ENCODE measurements around the gene H6PD.
"Not testable (repeated sequence)": the region's sequence is repeated elsewhere in the genome, so short reads cannot be mapped to it uniquely, and the experiment has no call there.

The H6PD gene

GRCh38 chr1:9294910-9295636, 60.5 kb downstream of the H6PD start:
- DNase-seq (ENCODE audit: extremely low read depth in 1 of 2, low read depth in 1 of 2), result no peak

GRCh38 chr1:9295884-9296283, 61.3 kb downstream of the H6PD start:
- no peak for DNase-seq (ENCODE audit: extremely low read depth in 1 of 2, low read depth in 1 of 2)

- DNase-seq (ENCODE audit: extremely low read depth in 1 of 2, low read depth in 1 of 2), result no peak
Observed at GRCh38 chr1:9296850-9297249, 62.3 kb downstream of the H6PD start.

GRCh38 chr1:9297831-9298230, 63.3 kb downstream of the H6PD start:
- no peak for DNase-seq (ENCODE audit: extremely low read depth in 1 of 2, low read depth in 1 of 2)

- DNase-seq (ENCODE audit: extremely low read depth in 1 of 2, low read depth in 1 of 2), result no peak
Observed at GRCh38 chr1:9298282-9298681, 63.7 kb downstream of the H6PD start.

- not testable (repeated sequence) for DNase-seq (ENCODE audit: extremely low read depth in 1 of 2, low read depth in 1 of 2)
Observed at GRCh38 chr1:9299571-9300541, 65.3 kb downstream of the H6PD start.

GRCh38 chr1:9300573-9300972, 66.0 kb downstream of the H6PD start:
- DNase-seq (ENCODE audit: extremely low read depth in 1 of 2, low read depth in 1 of 2), result no peak

GRCh38 chr1:9302745-9303524, 68.4 kb downstream of the H6PD start:
- no peak for DNase-seq (ENCODE audit: extremely low read depth in 1 of 2, low read depth in 1 of 2)

- DNase-seq (ENCODE audit: extremely low read depth in 1 of 2, low read depth in 1 of 2), result no peak
Observed at GRCh38 chr1:9303916-9304315, 69.3 kb downstream of the H6PD start.

GRCh38 chr1:9305216-9305615, 70.6 kb downstream of the H6PD start:
- no peak for DNase-seq (ENCODE audit: extremely low read depth in 1 of 2, low read depth in 1 of 2)

- DNase-seq (ENCODE audit: extremely low read depth in 1 of 2, low read depth in 1 of 2), result no peak
Observed at GRCh38 chr1:9306006-9306405, 71.4 kb downstream of the H6PD start.

- DNase-seq (ENCODE audit: extremely low read depth in 1 of 2, low read depth in 1 of 2), result no peak
Observed at GRCh38 chr1:9307303-9307702, 72.7 kb downstream of the H6PD start.

- no peak for DNase-seq (ENCODE audit: extremely low read depth in 1 of 2, low read depth in 1 of 2)
Observed at GRCh38 chr1:9308236-9308785, 73.7 kb downstream of the H6PD start.

GRCh38 chr1:9309080-9309479, 74.5 kb downstream of the H6PD start:
- no peak for DNase-seq (ENCODE audit: extremely low read depth in 1 of 2, low read depth in 1 of 2)

GRCh38 chr1:9309991-9310390, 75.4 kb downstream of the H6PD start:
- no peak for DNase-seq (ENCODE audit: extremely low read depth in 1 of 2, low read depth in 1 of 2)

GRCh38 chr1:9311029-9311428, 76.5 kb downstream of the H6PD start:
- no peak for DNase-seq (ENCODE audit: extremely low read depth in 1 of 2, low read depth in 1 of 2)

- no peak for DNase-seq (ENCODE audit: extremely low read depth in 1 of 2, low read depth in 1 of 2)
Observed at GRCh38 chr1:9311479-9311878, 76.9 kb downstream of the H6PD start.

GRCh38 chr1:9312168-9312720, 77.7 kb downstream of the H6PD start:
- no peak for DNase-seq (ENCODE audit: extremely low read depth in 1 of 2, low read depth in 1 of 2)

GRCh38 chr1:9313576-9313975, 79.0 kb downstream of the H6PD start:
- no peak for DNase-seq (ENCODE audit: extremely low read depth in 1 of 2, low read depth in 1 of 2)

- DNase-seq (ENCODE audit: extremely low read depth in 1 of 2, low read depth in 1 of 2), result no peak
Observed at GRCh38 chr1:9314111-9314510, 79.5 kb downstream of the H6PD start.

Data from stimulated activated CD8-positive, alpha-beta memory T cell treated with anti-CD3 and anti-CD28 coated beads, Interleukin-7, amount 100 ng/mL, for 48 hours (primary cell).